Brain microvascular endothelial cell (primary cell): ENCODE results near the gene HOXB5.

Experiments used
- DNase-seq: peaks from one replicate; pipeline ENCODE4 v3.0.0-alpha.2; 2020
- H3K27ac ChIP-seq: fragments of 250-450 bp; sonication (Bioruptor Pico); 2 replicates; pipeline ENCODE4 v1.5.1; 2020; ENCODE audit warnings: mild to moderate bottlenecking, moderate library complexity
- H3K27me3 ChIP-seq: fragments of 250-450 bp; sonication (Bioruptor Pico); replicated peaks from 2 replicates; pipeline ENCODE4 v1.5.1; 2020; ENCODE audit warnings: mild to moderate bottlenecking
- H3K36me3 ChIP-seq: fragments of 250-450 bp; sonication (Bioruptor Pico); replicated peaks from 2 replicates; pipeline ENCODE4 v1.5.1; 2020; ENCODE audit warnings: mild to moderate bottlenecking
- H3K4me3 ChIP-seq: 2 replicates; pipeline ENCODE4 v1.5.1; 2011; ENCODE audit warnings: low read depth, mild to moderate bottlenecking, control low read depth, low read length, moderate library complexity
- in situ Hi-C: cut with HindIII; loops from 2 replicates; pipeline ENCODE4 v1.10.0; 2017; ENCODE audit warnings: low sequenced_read_pairs, low pct_ligation_motif_present
- TF ChIP-seq, protein P1 (sequence below): IDR thresholded peaks from 2 replicates; pipeline ENCODE4 v1.5.1; 2011; ENCODE audit warnings: low read depth, mild to moderate bottlenecking, moderate library complexity, low read length, control low read depth, inconsistent platforms; ENCODE audit errors: missing control alignments

Gene HOXB5

GRCh38 chr17:48563385-48563838, 30.2 kb downstream of the HOXB5 start:
- no peak for DNase-seq
- H3K27me3 ChIP-seq, result peaks cover 97% of the 10 kb centered on the region

GRCh38 chr17:48562934-48563333, 30.6 kb downstream of the HOXB5 start:
- no peak for DNase-seq
- no peaks in the 10 kb centered on the region for H3K36me3 ChIP-seq
- H3K27me3 ChIP-seq, result peaks cover 97% of the 10 kb centered on the region
- TF ChIP-seq, protein P1, sequence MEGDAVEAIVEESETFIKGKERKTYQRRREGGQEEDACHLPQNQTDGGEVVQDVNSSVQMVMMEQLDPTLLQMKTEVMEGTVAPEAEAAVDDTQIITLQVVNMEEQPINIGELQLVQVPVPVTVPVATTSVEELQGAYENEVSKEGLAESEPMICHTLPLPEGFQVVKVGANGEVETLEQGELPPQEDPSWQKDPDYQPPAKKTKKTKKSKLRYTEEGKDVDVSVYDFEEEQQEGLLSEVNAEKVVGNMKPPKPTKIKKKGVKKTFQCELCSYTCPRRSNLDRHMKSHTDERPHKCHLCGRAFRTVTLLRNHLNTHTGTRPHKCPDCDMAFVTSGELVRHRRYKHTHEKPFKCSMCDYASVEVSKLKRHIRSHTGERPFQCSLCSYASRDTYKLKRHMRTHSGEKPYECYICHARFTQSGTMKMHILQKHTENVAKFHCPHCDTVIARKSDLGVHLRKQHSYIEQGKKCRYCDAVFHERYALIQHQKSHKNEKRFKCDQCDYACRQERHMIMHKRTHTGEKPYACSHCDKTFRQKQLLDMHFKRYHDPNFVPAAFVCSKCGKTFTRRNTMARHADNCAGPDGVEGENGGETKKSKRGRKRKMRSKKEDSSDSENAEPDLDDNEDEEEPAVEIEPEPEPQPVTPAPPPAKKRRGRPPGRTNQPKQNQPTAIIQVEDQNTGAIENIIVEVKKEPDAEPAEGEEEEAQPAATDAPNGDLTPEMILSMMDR, result no peak
- H3K27ac ChIP-seq, result no peak overlapping the region
- in situ Hi-C loops, result no loop called here
- peak overlapping the region; percentile 43 for H3K4me3 ChIP-seq

More at GRCh38 chr17:48563385-48563838, 30.2 kb downstream of the HOXB5 start:
- in situ Hi-C loops, result no loop called here
- TF ChIP-seq, protein P1, result no peak
- peak overlapping the region; percentile 43 for H3K4me3 ChIP-seq
- no peaks in the 10 kb centered on the region for H3K36me3 ChIP-seq
- no peak overlapping the region for H3K27ac ChIP-seq

- in situ Hi-C loops, result no loop called here
- Histone ChIP-seq H3K27me3 (peaks cover 95% of the 10 kb centered on the region), H3K4me3 (peak overlapping the region; percentile 13), H3K36me3 (no peaks in the 10 kb centered on the region), H3K27ac (no peak overlapping the region)
- TF ChIP-seq, protein P1, result peak; percentile 65
- DNase-seq, result no peak
Measured at GRCh38 chr17:48561884-48562810, 31.4 kb downstream of the HOXB5 start.

DNA sequence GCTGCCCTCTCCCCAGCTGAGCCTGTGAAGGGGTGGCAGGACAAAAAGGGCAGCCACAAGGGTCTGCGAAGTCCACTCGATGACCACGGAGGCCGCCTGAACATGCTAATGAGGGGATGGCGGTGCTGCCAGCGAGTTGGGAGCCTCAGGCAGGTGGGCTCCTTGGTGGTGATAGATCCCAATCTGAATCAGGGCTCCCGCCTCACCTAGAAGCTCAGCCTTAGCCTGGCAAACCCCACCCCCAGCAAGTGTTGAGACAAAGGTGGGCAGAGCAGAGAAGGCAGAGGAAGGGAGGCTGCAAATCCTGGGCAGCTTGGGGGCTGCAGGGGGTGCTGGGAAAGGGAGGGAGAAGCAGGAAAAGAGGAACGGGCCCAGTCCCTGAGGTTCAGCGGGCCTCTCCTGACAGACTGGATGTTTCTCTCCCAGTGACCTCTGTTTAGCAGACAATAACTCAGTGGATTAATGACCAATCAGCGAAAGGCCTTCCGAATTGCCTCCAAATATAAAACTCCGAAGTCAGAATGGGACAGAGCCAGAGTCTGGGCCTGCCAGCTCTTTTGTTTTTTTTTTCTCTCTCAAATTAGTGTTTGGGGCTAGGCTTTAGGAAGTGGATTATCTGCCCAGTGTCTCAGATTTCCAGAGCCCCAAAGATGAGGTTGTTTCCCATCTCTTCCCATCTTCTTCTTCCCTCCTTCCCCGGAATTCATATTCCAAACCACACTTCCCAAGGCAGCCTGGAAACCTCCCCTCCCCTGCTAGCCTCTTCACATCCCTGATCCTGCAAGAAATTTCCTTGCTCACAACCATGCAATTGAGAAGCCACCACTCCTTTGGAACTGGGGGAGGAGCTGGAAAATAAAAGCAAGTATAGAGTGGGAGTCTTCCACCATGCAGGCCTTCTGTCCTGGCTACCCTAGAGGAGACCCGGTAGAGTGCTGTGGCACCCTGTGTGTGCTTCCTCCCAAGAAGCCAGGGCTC, 33.5 kb downstream of the HOXB5 start:
- peaks cover 90% of the 10 kb centered on the region for H3K27me3 ChIP-seq
- no peak overlapping the region for H3K27ac ChIP-seq
- no peak for DNase-seq
- no peaks in the 10 kb centered on the region for H3K36me3 ChIP-seq
- in situ Hi-C loops, result no loop called here
- H3K4me3 ChIP-seq, result no peak overlapping the region
- TF ChIP-seq, protein P1, result no peak

- DNase-seq, result no peak
- in situ Hi-C loops, result no loop called here
- Histone ChIP-seq H3K27ac (no peak overlapping the region), H3K27me3 (peaks cover 90% of the 10 kb centered on the region), H3K36me3 (no peaks in the 10 kb centered on the region), H3K4me3 (no peak overlapping the region)
- TF ChIP-seq, protein P1, result no peak
Measured at GRCh38 chr17:48559122-48559839, 34.3 kb downstream of the HOXB5 start.
